CD4-positive, alpha-beta T cell treated with Interleukin-6 at 100 ng/mL for 8 hours (primary cell): ENCODE measurements around the gene UGT2B28.
"Not testable (repeated sequence)": the region's sequence is repeated elsewhere in the genome, so short reads cannot be mapped to it uniquely, and the experiment has no call there.

Experiments used
- DNase-seq: peaks from one replicate; pipeline ENCODE4 v3.0.0-alpha.2; 2020; ENCODE audit warnings: mixed read lengths, low spot score

The UGT2B28 gene

DNA sequence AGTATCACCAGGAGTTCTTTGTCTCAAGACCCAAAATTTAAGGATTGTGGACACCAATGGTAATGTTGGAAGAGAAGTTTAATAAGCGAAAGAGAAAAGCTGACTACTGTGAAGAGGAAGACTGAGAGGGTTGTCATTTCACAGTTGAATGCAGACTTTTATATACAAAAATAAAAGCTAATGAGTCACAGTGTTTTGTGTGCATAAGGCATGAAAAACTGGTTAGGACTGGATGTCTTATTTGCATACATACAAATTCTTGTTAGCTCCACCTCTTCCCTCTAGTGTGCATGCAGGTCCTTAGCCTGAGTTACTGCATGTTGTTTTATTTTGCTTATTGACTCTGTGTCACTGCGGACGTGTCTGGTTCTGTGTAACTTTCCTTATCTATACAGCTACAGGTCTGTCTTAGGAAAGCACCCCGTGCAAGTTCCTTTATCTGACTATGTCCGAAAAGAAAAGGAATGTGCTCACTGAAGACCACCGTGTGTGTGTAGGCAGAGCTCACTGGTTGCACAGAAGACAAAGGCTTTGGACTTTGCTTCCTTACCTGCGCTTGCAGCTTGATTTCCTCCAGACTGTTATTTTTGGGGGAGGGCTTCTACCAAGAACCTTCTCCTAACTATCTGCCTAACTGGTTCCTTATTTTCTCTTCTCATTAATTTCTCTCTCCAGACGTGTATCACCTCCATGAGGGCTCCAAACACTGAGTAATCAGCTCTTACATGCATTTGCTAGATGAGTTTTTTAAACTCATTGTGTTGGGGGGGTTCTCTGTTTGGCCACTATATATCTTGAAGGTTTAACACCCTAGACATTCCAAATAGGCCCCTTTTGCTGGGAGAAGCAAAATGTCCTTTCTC, 63.5 kb downstream of the UGT2B28 start:
- DNase-seq: not testable (repeated sequence)
